HG02610 (cell line): Measurements from ENCODE around the gene EVX1.

Experiments used
- ATAC-seq: cut with Tn5 transposase; IDR thresholded peaks from one replicate; pipeline ENCODE4 v1.9.1; 2021; ENCODE audit warnings: mild to moderate bottlenecking, moderate library complexity; ENCODE audit not compliant: unreplicated experiment

EVX1 gene

GRCh38 chr7:27224983-27225934, 17.3 kb upstream of the EVX1 start:
- ATAC-seq, result no peak

GRCh38 chr7:27229448-27229847, 13.2 kb upstream of the EVX1 start:
- no peak for ATAC-seq

DNA sequence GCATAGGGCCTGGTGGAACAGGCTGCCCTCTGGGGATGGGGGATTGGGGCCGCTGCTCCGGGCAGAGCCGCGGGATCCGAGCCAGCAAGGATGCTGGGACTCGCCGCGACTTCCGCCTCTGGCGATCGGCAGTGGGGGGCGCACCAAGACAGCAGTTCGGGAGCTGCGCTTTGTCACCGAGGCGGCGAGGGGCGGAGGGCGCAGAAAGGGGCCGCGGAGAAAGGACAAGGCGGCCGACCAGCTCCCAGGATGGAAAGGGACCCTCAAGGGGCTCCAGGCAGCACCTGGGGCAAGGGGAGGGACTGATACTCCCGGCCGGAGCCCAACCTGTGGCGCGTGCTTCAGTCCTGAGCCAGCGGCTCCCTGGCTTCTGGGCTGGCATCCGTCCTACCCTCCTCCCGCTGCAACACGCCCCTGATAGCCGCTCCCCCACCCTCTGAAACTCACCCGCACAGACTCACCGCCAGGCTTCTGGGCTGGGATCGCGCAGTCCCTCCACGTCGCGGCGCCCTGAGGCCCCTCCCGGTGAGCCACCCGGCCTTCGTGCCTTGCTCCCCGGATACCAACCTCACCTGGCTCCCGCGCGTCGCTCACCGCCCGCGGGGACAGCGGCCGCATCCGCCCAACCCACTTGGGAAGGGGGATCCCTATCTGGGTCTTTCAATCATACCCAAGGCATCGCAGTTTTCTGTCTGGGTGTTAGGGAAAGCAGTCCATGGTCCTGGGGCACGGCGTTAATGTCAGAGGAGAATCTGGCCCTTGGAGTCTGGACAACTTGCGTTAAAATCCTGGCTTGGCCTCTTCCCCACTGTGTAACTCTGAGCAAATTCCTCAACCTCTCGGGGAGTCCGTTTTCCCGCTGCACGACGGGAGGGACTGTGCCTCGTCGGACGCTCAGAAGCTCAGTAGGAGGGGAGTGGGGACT, 7.0 kb upstream of the EVX1 start:
- no peak for ATAC-seq

- ATAC-seq, result no peak
Measured at GRCh38 chr7:27237735-27238334, 4.8 kb upstream of the EVX1 start.

DNA sequence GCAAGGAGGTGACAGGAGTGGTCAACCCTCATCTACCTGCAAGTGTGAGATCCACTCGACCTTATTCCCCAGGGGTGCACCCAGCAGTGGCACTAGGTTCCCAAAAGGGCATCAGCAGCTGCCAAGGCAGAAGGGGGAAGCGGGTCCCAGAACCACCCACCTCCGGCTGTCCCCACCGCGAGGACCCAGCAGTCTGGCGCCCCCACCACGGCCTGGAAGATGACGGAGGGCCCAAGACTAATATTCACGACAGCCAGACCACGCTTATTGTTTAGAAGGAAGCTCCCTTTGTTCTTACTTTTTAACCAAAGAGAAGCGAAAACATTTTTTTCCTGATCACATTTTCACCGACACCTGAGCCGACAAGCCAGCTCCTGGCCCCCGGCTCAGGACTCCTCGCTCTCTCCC, 3.6 kb upstream of the EVX1 start:
- no peak for ATAC-seq

- no peak for ATAC-seq
Measured at GRCh38 chr7:27239387-27240014, 3.1 kb upstream of the EVX1 start.

DNA sequence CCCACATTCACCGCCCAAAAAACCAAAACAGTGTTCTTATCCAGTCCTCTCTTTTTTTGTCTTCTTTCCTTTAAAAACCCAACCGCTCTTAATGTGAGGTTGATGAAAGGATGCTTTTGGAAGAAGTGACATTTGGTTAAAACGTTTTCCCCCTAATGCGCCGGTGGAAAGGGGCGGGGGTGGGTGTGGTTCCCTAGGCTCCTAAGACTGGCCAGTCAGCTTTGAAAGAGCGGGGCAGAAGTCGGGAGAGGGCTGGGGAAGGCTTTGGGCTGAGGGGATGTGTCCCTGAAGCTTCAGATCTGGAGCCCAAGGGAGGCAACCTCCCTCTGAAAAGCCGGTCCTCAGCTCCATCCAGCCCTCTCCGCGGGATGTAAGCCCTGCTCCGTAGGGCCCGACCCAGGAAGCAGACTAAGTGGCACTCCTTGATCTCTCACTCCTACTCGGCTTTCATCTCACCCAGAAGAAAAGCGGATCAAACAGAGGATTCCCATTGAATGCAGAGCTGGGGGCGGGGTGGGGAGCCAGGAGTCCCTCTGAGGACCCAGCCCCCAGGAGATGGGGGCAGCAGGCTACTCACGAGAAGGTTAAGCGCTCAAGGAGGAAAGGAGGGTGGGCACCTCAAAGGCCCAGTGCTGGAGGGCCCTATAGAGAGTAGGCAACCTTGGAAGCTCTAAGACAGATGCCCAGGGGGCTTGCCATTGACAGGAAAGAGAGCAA, 2.4 kb upstream of the EVX1 start:
- ATAC-seq, result no peak

DNA sequence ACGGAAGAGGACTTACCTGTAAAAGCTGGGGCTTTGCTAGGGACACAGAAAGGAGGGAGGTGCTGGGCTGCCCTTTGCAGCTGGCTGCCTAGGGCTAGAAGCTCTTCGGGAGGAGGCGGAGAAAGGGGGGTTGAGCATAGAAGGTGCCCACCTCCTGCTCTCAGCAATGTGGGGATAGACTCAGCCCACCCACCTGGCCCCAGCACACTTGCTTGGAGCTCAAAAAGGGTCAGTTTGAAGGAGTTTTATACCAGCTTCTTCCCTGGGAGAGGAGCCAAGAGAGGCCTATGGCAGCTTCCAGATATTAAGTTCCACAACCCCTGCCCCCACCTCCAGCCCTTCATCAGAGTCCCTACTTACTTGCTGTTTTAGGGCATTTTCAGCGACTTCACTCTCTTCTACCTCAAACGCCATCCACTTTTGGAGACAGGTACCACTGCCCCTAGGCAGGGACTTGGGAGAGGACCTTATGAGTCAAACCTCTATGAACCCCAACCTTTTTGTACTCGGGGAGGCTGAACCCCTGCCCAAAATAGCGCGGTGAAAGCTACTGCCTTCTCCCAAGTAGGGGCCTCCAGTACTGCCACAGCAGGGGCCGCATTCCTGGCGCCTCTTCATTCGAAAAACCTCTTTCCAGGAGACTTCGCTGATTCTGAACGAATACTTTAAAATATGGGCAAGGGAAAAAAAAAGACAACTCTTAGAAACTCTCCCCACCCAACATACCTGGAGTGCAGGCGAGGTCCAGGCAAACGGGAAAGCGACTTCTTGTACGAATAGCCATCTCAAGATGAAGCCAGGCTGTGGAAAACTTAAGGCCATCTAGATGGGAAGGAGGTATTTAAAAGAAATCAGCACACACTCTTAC, 1.2 kb upstream of the EVX1 start:
- no peak for ATAC-seq

DNA sequence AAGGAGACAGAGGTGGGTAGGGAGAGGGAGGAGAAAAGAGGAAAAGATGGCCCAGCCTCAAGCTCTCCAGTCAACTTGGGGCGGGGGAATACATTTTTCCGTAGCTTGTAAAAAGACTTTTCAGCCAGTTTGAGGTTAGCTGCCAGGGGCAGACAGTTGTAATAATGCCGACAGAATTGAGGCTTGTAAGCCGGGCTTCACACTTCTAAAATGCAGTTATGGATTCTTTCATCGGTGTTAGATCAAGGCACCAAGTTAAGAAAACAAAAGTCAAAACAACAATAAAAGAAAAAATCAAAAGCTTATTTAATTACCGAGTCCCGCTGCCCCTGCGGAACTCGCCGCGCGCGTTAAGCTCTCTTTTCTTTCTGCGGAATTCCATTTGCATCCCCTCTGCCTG, 448 bp upstream of the EVX1 start:
- ATAC-seq, result no peak

DNA sequence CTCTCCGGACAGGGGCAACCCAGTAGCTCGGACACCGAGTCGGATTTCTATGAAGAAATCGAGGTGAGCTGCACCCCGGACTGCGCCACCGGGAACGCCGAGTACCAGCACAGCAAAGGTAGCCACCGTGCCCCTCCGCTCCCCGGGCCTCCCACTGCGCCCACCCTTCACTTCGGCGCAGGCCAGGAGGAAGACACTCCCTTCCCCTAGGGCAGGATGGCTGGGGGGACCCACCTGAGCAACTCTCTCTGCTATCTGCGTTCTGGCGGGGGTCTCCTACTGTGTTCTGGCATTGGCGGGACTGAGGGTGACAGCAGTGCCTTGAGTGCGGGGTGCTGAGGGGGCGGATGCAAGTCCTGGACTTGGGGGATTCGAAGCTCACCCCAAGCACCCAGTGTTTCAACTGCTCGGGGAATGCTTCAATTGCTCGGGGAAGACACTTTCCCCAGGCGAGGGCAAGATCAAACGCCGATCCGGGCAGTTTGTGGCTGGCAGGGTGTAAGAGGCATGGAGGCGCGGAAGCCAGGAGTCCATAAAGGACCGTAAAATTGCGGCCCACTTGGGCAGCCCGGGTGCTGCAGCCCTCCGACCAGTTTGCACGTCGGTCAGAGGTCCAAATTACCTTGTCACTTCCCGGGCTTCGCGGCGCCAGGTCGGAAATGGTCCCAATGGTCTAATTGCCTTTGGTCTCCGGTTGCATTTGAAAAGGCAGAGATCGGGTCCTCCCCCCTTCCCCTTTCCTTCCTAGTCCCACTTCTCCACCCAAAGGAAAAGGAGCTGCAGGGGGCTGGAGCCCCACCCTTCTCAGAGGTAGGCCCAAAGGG, 950 bp downstream of the EVX1 start:
- no peak for ATAC-seq

GRCh38 chr7:27244488-27245123, 2.0 kb downstream of the EVX1 start:
- no peak for ATAC-seq

DNA sequence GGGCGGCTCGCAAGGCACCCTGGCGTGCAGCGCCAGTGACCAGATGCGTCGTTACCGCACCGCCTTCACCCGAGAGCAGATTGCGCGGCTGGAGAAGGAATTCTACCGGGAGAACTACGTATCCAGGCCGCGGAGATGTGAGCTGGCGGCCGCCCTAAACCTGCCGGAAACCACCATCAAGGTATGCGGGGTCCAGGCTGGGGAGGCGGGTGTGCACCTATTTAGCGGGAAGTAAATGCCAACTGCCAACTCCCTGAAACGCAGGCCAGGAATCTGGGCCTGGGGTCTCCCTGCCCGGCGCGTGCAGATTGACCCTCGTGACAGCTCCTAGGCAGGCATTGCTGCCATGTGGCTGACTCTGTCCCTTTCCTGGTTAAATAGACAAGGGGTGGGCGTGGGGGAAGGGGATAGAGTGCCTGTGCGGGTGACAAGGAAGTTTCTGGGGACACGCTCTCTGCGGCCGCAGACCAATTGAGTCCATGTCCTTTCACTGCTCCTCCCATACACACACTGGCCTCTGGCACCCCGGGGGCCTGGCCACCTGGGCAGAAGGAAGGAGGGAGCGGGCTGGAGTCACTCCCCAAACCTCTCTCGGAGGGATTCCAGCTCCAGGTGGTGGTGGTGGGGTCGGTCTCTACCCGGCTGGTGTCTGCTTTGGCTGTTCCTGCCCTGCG, 2.7 kb downstream of the EVX1 start:
- ATAC-seq, result no peak

DNA sequence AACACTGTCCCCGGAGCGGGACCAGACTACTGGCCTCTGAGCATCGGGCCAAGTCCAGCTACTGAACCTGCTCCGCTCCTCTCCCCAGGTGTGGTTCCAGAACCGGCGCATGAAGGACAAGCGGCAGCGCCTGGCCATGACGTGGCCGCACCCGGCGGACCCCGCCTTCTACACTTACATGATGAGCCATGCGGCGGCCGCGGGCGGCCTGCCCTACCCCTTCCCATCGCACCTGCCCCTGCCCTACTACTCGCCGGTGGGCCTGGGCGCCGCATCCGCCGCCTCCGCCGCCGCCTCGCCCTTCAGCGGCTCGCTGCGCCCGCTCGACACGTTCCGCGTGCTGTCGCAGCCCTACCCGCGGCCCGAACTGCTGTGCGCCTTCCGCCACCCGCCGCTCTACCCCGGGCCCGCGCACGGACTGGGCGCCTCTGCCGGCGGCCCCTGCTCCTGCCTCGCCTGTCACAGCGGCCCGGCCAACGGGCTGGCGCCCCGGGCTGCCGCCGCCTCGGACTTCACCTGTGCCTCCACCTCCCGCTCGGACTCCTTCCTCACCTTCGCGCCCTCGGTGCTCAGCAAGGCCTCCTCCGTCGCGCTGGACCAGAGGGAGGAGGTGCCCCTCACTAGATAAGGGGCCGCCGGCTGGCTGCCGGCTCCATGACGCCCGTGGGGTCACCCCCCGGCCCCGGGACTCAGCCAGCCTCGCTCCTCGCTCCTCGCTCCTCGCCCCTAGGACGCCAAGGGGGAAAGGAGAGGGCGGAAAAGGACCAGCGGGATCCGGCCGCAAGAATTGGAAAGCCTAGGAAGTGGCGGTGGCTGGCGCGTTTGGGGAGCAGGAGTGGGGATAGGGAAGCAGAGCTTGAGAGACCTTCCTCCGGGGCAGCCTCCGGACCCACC, 3.4 kb downstream of the EVX1 start:
- no peak for ATAC-seq

DNA sequence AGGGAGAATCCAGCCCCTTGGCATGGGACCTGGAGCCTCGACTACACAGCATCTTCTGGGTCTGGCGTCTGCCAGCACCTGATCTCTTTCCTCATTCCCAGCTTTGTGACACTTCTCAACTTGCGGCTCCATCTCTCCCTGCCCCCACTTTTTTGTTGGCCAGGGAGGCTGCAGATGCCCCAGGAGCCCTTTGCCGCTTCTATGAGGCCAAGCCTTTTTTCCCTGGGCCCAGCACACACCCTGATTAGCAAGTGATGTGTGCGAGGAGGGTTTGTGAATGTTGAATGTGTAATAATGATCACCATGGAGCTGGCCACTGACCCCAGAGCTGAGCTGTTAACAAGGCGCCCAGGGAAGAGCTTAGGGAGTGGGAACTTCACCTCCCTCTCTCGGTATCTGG, 4.4 kb downstream of the EVX1 start:
- ATAC-seq, result no peak

DNA sequence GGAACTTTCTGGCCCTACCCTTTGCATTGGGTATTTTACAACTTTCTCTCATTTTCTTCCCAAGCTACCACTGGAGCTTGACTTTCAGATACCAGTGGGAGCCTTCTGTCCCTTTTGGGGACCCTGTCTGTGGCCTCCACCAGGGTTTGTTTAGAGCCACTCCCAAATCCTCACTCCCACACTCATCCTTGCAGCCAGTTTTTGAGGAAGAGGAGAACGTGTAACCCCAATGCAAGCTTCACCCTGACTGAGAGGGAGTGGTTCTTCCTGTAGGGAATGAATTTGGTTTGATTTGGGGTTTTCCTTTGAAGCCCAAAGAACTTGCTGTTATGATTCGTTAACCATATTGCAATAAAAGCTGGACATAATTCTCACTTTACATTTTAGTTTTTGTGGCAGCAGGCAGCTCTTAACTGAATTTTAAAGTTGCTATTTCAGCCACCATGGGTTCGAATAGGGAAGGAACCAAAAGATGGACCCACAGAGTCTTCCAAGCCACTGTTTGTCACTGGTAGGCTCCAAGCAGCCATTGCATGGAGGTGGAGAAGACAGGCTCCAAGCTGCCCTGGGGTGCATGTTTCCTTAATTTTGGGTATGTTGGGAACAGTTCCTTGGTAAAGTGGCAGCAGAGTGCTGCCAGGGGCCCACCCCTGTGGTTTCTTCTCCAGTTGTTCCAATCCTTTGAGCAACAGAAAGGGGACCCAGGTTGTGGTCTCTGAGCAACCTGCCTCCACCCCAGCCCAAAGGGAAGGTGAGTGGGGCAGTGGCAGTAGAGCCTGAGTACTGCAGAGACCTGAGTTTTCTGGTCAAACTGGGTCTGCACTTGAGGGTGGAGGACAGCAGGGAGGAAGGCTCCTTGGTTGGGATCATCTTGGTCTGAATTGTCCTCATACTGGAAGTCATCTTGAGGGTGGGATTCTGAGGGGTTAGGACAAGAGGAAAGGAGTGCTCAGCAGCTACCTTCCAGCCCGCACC, 5.1 kb downstream of the EVX1 start:
- ATAC-seq, result no peak
